Ascending aorta (tissue), 2 donors: ENCODE results near the gene ROR1. TPM values are rescaled to one million over a fixed set of nuclear protein-coding genes. Genes with fewer than 3 reads are reported as not detected.

Experiments used
- DNase-seq, 2 donors: peaks; one replicate each; pipeline ENCODE4 v3.0.0-alpha.2; 2019; ENCODE audit warnings: low spot score in 2 of 2
- H3K27ac ChIP-seq, 2 donors: fragments of 200-600 bp; sonication (generic); one replicate each; pipeline ENCODE4 v1.5.1; 2016 to 2017; ENCODE audit warnings: mild to moderate bottlenecking in 1 of 2
- H3K27me3 ChIP-seq: fragments of 200-600 bp; sonication (generic); one replicate; pipeline ENCODE4 v1.5.1; 2017
- H3K36me3 ChIP-seq, 2 donors: fragments of 200-600 bp; sonication (generic); one replicate each; pipeline ENCODE4 v1.5.1; 2016
- H3K4me1 ChIP-seq, 2 donors: fragments of 200-600 bp; sonication (generic); one replicate each; pipeline ENCODE4 v1.5.1; 2016 to 2017; ENCODE audit warnings: mild to moderate bottlenecking in 1 of 2
- H3K4me3 ChIP-seq, 2 donors: fragments of 200-600 bp; sonication (generic); one replicate each; pipeline ENCODE4 v1.5.1; 2016 to 2017; ENCODE audit warnings: mild to moderate bottlenecking in 1 of 2
- H3K9me3 ChIP-seq, 2 donors: fragments of 200-600 bp; sonication (generic); one replicate each; pipeline ENCODE4 v1.5.1; 2016
- CTCF ChIP-seq, 3 experiments: fragments of 200-600 bp in 2 of 3; fragments of 450-650 bp in 1 of 3; sonication (generic) in 2 of 3; IDR thresholded peaks; one replicate each; pipeline ENCODE4 v1.5.1; 2016 to 2019; ENCODE audit warnings: antibody characterized with exemption in 3 of 3, mild to moderate bottlenecking in 1 of 3, moderate library complexity in 1 of 3
- intact Hi-C: fragments of 100-400 bp; cut with DNase I; formaldehyde crosslinking; loops from one replicate; pipeline ENCODE4 v1.15.1; 2023
- total RNA-seq: library from RNA; depleted of rRNA; stranded (reverse); fragments of >200 nt; gene quantifications from one replicate; pipeline ENCODE4 v1.1.0, GENCODE V29; 2016

ROR1 gene
- total RNA-seq, 1 donor from 2014 or later: 115 TPM

DNA sequence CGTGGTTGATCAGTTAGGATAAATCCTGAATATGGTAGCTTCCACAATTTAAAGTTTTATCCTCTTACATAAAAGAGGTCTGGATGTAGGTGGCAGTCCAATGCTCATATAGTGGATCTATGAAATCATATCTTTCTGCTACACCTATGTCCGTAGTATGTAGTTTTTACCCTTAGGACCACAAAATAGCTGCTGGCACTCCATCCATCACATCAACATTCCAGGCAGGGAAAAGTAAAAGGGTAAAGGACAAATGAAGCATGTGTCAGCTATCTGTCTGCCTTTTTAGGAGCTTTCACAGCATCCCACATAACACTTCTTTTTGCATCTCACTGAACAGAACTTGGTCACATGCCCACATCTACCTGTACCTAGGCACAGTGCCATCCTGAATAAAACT is 184.7 kb downstream of the ROR1 start:
- intact Hi-C loops: no loop called here
- H3K4me3 ChIP-seq: no peak overlapping the region
- H3K4me1 ChIP-seq: peaks cover 4 to 32% of the 10 kb centered on the region in 2 donors
- H3K9me3 ChIP-seq: peaks cover 0 to 7% of the 10 kb centered on the region in 2 donors
- no peak for DNase-seq
- H3K27me3 ChIP-seq: no peaks in the 10 kb centered on the region
- H3K36me3 ChIP-seq: no peaks in the 10 kb centered on the region
- H3K27ac ChIP-seq: no peak overlapping the region
- TF ChIP-seq CTCF (IDR thresholded peaks at IDR 0.05): no peak

- H3K4me3 ChIP-seq: no peak overlapping the region
- TF ChIP-seq CTCF (IDR thresholded peaks at IDR 0.05): no peak
- no peaks in the 10 kb centered on the region for H3K27me3 ChIP-seq
- H3K27ac ChIP-seq: no peak overlapping the region
- intact Hi-C loops: no loop called here
- H3K4me1 ChIP-seq: peaks cover 4 to 30% of the 10 kb centered on the region in 2 donors
- DNase-seq: no peak
- H3K36me3 ChIP-seq: no peaks in the 10 kb centered on the region
- H3K9me3 ChIP-seq: no peaks in the 10 kb centered on the region
Observed at GRCh38 chr1:63960326-63960725, 186.5 kb downstream of the ROR1 start.

DNA sequence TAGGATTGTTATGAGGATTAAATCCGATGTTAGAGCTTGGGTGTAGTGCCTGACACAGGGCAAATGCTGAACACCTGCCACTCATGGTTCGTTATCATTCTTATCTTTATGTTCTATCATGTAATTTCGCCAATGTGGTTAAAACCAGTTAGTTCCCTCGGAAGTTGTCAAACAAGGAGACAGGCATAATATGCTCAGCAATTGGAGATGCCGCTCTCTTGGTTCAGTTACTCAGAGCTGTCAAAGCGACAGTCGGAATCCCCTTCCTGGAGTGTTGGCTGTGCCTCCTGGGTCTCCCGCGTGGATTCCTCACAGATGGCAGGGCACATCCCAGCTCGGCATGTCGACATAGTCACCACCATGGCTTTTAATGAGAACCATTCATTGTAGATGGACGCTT is 192.2 kb downstream of the ROR1 start:
- intact Hi-C loops: no loop called here
- no peak for TF ChIP-seq CTCF (IDR thresholded peaks at IDR 0.05)
- peak overlapping the region; percentile 59 to 72 for H3K27ac ChIP-seq

GRCh38 chr1:63967901-63968300 is 194.1 kb downstream of the ROR1 start:
- TF ChIP-seq CTCF (IDR thresholded peaks at IDR 0.05): no peak
- DNase-seq: no peak
- Histone ChIP-seq H3K27me3 (no peaks in the 10 kb centered on the region), H3K4me1 (peaks cover 3 to 35% of the 10 kb centered on the region in 2 donors), H3K36me3 (no peaks in the 10 kb centered on the region), H3K27ac (peak overlapping the region; percentile 72 to 73), H3K9me3 (no peaks in the 10 kb centered on the region), H3K4me3 (no peak overlapping the region)
- intact Hi-C loops: no loop called here

More for the DNA sequence above, 192.2 kb downstream of the ROR1 start:
- H3K4me3 ChIP-seq: no peak overlapping the region
- peaks cover 0 to 26% of the 10 kb centered on the region in 2 donors for H3K4me1 ChIP-seq
- no peaks in the 10 kb centered on the region for H3K36me3 ChIP-seq
- no peak for DNase-seq
- no peaks in the 10 kb centered on the region for H3K9me3 ChIP-seq
- H3K27me3 ChIP-seq: no peaks in the 10 kb centered on the region

GRCh38 chr1:63968663-63969440 is 195.0 kb downstream of the ROR1 start:
- TF ChIP-seq CTCF (IDR thresholded peaks at IDR 0.05): no peak
- intact Hi-C loops: no loop called here
- H3K4me1 ChIP-seq: peaks cover 3 to 35% of the 10 kb centered on the region in 2 donors
- H3K27me3 ChIP-seq: no peaks in the 10 kb centered on the region
- H3K4me3 ChIP-seq: no peak overlapping the region
- H3K27ac ChIP-seq: peak overlapping the region; percentile 73 to 74
- H3K9me3 ChIP-seq: no peaks in the 10 kb centered on the region
- DNase-seq: peak in 1 of 2 donors; percentile 84
- H3K36me3 ChIP-seq: no peaks in the 10 kb centered on the region
